Small intestine (tissue), 7 donors: ENCODE results near the gene ZBED6. TPM values are rescaled to one million over a fixed set of nuclear protein-coding genes. Genes with fewer than 3 reads are reported as not detected.

Experiments
- DNase-seq, 2 donors: peaks; one replicate each; pipeline versions ENCODE4 v3.0.0 to v3.0.0-alpha.2; 2013
- FAIRE-seq: peaks from 2 replicates; lab custom pipeline; 2012; peaks lifted over from hg19 to GRCh38; lab: Jason Lieb, UNC
- H3K27ac ChIP-seq, 3 donors: one replicate each; pipeline ENCODE4 v1.5.1; 2013; ENCODE audit warnings: low read length in 2 of 3, mild to moderate bottlenecking in 2 of 3, control low read depth in 1 of 3, inconsistent platforms in 1 of 3, low read depth in 1 of 3, moderate library complexity in 1 of 3
- H3K27me3 ChIP-seq, 3 donors: one replicate each; pipeline ENCODE4 v1.6.1; 2013; ENCODE audit warnings: low read length in 3 of 3, inconsistent platforms in 1 of 3; ENCODE audit not compliant: control insufficient read depth in 3 of 3, insufficient read depth in 3 of 3
- H3K36me3 ChIP-seq, 3 donors: one replicate each; pipeline ENCODE4 v1.6.1; 2013; ENCODE audit warnings: low read length in 3 of 3, inconsistent platforms in 1 of 3, low read depth in 1 of 3, mild to moderate bottlenecking in 1 of 3, moderate library complexity in 1 of 3; ENCODE audit not compliant: control insufficient read depth in 3 of 3, insufficient read depth in 2 of 3
- H3K4me1 ChIP-seq, 3 donors: one replicate each; pipeline ENCODE4 v1.6.1; 2013; ENCODE audit warnings: low read length in 2 of 3, inconsistent platforms in 1 of 3, low read depth in 1 of 3, mild to moderate bottlenecking in 1 of 3, moderate library complexity in 1 of 3; ENCODE audit not compliant: control insufficient read depth in 3 of 3, insufficient read depth in 2 of 3
- H3K4me3 ChIP-seq, 3 donors: one replicate each; pipeline ENCODE4 v1.5.1; 2013; ENCODE audit warnings: low read length in 3 of 3, control low read depth in 1 of 3, inconsistent platforms in 1 of 3, low read depth in 1 of 3, mild to moderate bottlenecking in 1 of 3, moderate library complexity in 1 of 3
- H3K9me3 ChIP-seq, 2 donors: one replicate each; pipeline ENCODE4 v1.6.1; 2013; ENCODE audit warnings: low read depth in 1 of 2, low read length in 1 of 2; ENCODE audit not compliant: control insufficient read depth in 2 of 2, insufficient read depth in 1 of 2
- WGBS, 3 donors: extraction: QIAGEN DNeasy Blood & Tissue Kit; methylation state at CpG; one replicate each; pipeline ENCODE4 v1.1.7; 2013; 5-methylcytosine and 5-hydroxymethylcytosine counted together
- polyA plus RNA-seq, 4 donors: library from polyadenylated mRNA; stranded (reverse) in 3 of 4; unstranded in 1 of 4; fragments of 200-250 nt in 3 of 4; fragments of 120-200 nt in 1 of 4; gene quantifications; one replicate each; pipeline versions ENCODE4 v1.2.1 to v1.2.3, GENCODE V29; 2013
- donor health status: healthy with polysubstance abuse.
- donor health status: control.
- donor health status: control.
- donor health status: Bipolar disorder and iron deficiency.
- donor health status: healthy.

Gene ZBED6
- polyA plus RNA-seq, 4 donors: 0.27 to 17.8 (median 1.6) TPM

DNA sequence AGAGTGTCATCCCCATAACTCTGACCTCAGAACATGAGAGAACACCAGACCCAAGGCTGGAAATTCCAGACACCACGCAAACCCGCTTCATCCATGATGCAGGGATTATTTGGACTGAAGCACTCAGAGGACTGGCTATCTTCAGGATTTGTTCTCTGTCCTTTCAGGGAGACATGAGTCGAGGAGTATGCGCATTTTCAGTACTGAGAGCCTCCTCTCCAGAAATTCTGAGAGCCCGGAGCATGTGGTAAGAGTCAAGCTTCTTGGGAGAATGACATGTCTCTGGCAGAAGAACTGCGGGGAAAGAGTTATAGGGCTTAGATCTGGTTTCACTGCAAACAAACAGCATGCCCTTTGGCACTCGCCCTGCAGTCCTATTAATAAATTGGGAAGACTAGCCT lies 23.5 kb upstream of the ZBED6 start:
- FAIRE-seq (no peak), DNase-seq (no peak)
- peaks cover 0 to 7% of the 10 kb centered on the region in 2 donors for H3K9me3 ChIP-seq
- H3K4me3 ChIP-seq: no peak overlapping the region
- no peaks in the 10 kb centered on the region for H3K27me3 ChIP-seq
- H3K36me3 ChIP-seq: no peaks in the 10 kb centered on the region
- H3K4me1 ChIP-seq: peaks cover 5 to 20% (median 5%) of the 10 kb centered on the region in 3 donors
- no peak overlapping the region for H3K27ac ChIP-seq
- WGBS, 3 donors: 71 to 91% (median 81%) methylated on average over 7 of the region's 7 CpGs

GRCh38 chr1:203772836-203773235 lies 22.6 kb upstream of the ZBED6 start:
- no peaks in the 10 kb centered on the region for H3K36me3 ChIP-seq
- DNase-seq: no peak
- H3K4me3 ChIP-seq: no peak overlapping the region
- H3K27me3 ChIP-seq: no peaks in the 10 kb centered on the region
- WGBS, 3 donors: 96 to 100% (median 96%) methylated on average over 1 of the region's 1 CpG
- H3K4me1 ChIP-seq: peaks cover 5 to 20% (median 5%) of the 10 kb centered on the region in 3 donors
- peaks cover 0 to 7% of the 10 kb centered on the region in 2 donors for H3K9me3 ChIP-seq
- no peak for FAIRE-seq
- H3K27ac ChIP-seq: no peak overlapping the region

DNA sequence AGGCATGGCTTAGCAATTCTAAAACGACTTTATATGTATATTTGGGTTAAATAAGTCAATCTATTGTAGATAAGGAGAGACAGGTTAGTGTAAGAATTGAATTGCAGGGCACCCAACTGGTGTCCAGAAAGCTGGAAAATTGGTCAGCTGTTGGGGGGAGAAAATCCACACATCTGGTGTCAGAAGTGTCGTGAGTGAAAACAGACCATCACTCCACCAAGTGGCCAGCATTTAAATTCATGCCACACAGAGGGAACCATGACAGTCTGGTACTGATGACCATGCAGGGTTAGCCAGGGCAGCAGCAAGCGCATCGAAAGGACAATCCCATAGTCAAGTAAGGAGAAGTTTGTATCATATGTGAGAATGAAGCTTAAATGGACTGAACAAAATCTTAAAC lies 18.8 kb upstream of the ZBED6 start:
- no peaks in the 10 kb centered on the region for H3K27me3 ChIP-seq
- no peak for FAIRE-seq

DNA sequence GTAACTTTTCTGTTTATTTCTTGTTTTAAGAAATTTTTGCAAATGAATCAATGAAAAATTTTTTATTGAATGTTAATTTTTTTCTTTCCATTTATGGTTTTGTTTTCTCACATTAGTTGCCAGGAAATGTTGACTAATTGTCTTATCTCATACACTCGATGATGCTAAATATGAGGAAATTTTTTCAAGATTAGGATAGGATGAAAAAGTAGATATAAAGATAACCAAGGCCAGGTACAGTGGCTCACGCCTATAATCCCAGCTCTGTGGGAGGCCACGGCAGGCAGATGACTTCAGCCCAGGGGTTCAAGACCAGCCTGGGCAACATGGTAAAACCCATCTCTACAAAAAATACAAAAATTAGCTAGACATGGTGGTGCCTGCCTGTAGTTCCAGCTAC lies 17.8 kb upstream of the ZBED6 start:
- 59 to 68% (median 68%) methylated on average over 3 of the region's 3 CpGs for WGBS, 3 donors
- H3K27me3 ChIP-seq: no peaks in the 10 kb centered on the region
- no peaks in the 10 kb centered on the region for H3K9me3 ChIP-seq
- no peaks in the 10 kb centered on the region for H3K36me3 ChIP-seq
- no peak overlapping the region for H3K4me3 ChIP-seq
- H3K27ac ChIP-seq: no peak overlapping the region
- H3K4me1 ChIP-seq: no peaks in the 10 kb centered on the region
- FAIRE-seq: no peak
- DNase-seq: no peak

More for the DNA sequence above, 18.8 kb upstream of the ZBED6 start:
- WGBS, 3 donors: 51 to 69% (median 65%) methylated on average over 4 of the region's 4 CpGs
- Histone ChIP-seq H3K36me3 (no peaks in the 10 kb centered on the region), H3K27ac (no peak overlapping the region), H3K9me3 (no peaks in the 10 kb centered on the region), H3K4me3 (no peak overlapping the region), H3K4me1 (peaks cover 0 to 6% (median 0%) of the 10 kb centered on the region in 3 donors)
- peak in 1 of 2 donors; percentile 35 for DNase-seq

DNA sequence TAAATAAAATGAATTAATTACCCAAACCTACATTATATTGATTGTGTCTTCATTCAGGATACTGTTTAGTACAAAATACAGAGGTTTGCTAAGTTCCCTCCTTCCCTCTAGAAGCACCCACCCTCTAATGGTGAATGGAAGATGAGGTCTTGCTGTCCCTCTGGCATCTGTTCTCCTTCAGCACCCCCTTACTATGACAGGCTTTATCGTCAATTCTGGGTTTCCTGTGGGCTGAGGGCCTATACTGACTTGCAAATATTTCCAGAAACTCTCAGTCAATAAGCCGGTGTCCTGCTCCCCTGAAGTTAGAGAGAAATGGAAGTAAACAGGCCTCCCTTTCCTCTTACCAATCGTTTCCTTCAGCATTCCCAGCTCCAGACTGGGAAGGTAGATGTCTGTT lies 17.3 kb upstream of the ZBED6 start:
- no peak overlapping the region for H3K27ac ChIP-seq
- no peak overlapping the region for H3K4me3 ChIP-seq
- FAIRE-seq: no peak
- 70 to 88% (median 72%) methylated on average over 3 of the region's 3 CpGs for WGBS, 3 donors
- H3K9me3 ChIP-seq: no peaks in the 10 kb centered on the region
- no peak for DNase-seq
- H3K4me1 ChIP-seq: no peaks in the 10 kb centered on the region
- no peaks in the 10 kb centered on the region for H3K27me3 ChIP-seq
- no peaks in the 10 kb centered on the region for H3K36me3 ChIP-seq

DNA sequence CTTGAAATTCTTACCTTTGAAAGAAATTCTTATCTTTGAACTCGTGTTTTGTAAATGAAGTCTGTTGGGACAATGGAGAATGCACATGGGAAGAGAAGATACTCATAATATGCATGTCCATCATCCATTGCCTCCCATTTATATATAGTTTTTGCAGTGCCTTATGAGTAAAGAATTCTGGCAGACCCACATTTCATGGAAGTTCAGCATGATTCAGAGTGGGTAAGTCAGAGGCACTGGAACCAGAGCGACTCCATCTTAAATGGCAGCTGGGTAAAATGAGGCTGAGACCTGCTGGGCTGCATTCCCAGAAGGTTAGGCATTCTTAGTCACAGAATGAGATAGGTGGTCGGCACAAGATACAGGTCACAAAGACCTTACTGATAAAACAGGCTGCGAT lies 16.6 kb upstream of the ZBED6 start:
- Histone ChIP-seq H3K4me3 (no peak overlapping the region), H3K27me3 (no peaks in the 10 kb centered on the region), H3K9me3 (no peaks in the 10 kb centered on the region), H3K27ac (no peak overlapping the region), H3K4me1 (no peaks in the 10 kb centered on the region), H3K36me3 (no peaks in the 10 kb centered on the region)
- FAIRE-seq (no peak), DNase-seq (no peak)
- 85 to 98% (median 89%) methylated on average over 4 of the region's 4 CpGs for WGBS, 3 donors

DNA sequence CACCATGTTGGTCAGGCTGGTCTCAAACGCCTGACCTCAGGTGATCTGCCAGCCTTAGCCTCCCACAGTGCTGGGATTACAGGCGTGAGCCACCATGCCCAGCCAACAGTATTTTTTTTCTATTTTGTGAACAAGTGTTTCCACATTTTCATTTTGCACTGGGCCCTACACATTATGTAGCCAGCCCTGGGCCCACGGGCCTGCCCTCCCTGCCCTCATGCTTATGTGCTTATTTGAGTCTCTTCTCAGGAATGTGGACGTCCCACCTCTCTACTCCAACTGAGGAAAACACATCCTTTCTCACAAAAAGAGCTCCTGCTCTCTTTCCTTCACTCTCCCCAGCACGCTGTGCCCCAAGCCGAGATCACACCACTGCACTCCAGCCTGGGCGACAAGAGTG lies 13.5 kb upstream of the ZBED6 start:
- no peaks in the 10 kb centered on the region for H3K36me3 ChIP-seq
- DNase-seq (no peak), FAIRE-seq (no peak)

DNA sequence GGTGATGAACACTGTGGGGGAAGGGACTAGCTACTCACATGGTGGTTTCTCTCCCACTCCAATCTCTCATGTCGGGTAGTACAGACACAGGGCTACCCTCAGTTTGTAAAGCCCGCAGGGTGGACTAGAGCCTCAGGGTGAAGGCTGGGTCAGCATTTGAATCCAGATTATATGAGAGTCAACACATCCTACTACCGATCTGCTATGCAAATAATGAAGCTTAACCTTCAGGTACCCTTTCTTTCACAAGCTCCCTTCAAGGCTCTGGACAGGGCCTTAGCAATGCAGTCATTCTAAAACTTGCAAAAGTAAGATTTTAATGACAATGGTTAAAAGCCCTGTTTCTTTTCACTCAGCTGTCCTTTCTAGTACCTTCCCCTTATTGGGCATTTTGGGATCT lies 5.5 kb upstream of the ZBED6 start:
- 73 to 85% (median 83%) methylated on average over 3 of the region's 3 CpGs for WGBS, 3 donors
- DNase-seq: no peak
- H3K36me3 ChIP-seq: no peaks in the 10 kb centered on the region
- H3K27me3 ChIP-seq: no peaks in the 10 kb centered on the region
- peaks cover 0 to 3% (median 0%) of the 10 kb centered on the region in 3 donors for H3K4me1 ChIP-seq
- no peak for FAIRE-seq
- H3K9me3 ChIP-seq: no peaks in the 10 kb centered on the region
- H3K4me3 ChIP-seq: no peak overlapping the region
- H3K27ac ChIP-seq: no peak overlapping the region

More for the DNA sequence above, 13.5 kb upstream of the ZBED6 start:
- no peaks in the 10 kb centered on the region for H3K27me3 ChIP-seq
- no peaks in the 10 kb centered on the region for H3K9me3 ChIP-seq
- WGBS, 3 donors: 87 to 90% (median 87%) methylated on average over 7 of the region's 7 CpGs
- H3K4me1 ChIP-seq: no peaks in the 10 kb centered on the region
- H3K4me3 ChIP-seq: no peak overlapping the region
- H3K27ac ChIP-seq: no peak overlapping the region

DNA sequence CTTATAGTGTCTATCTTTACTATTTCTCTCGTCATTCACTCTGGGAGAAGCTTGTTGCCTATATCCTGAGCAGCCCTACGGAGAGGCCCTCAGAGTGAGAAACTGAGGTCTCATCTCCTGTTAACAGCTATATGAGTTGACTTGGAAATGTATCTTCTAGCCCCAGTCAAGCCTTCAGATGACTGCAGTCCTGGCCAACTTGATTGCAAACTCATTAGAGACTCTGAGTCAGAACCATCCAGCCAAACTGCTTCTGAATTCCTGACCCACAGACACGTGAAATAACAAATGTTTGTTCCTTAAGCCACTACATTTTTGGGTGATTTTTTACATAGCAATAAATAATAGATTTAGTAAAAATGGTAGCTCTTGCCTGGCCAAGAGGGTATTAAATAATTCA lies 3.9 kb upstream of the ZBED6 start:
- 74 to 90% (median 83%) methylated on average over 3 of the region's 3 CpGs for WGBS, 3 donors
- FAIRE-seq: no peak

More for the DNA sequence above, 3.9 kb upstream of the ZBED6 start:
- Histone ChIP-seq H3K36me3 (no peaks in the 10 kb centered on the region), H3K9me3 (no peaks in the 10 kb centered on the region), H3K27me3 (no peaks in the 10 kb centered on the region), H3K27ac (no peak overlapping the region), H3K4me1 (peaks cover 0 to 5% (median 0%) of the 10 kb centered on the region in 3 donors), H3K4me3 (no peak overlapping the region)
- DNase-seq: no peak
